Aortic smooth muscle cell (primary cell): ENCODE data around the gene SELENBP1. TPM values are rescaled to one million over a fixed set of nuclear protein-coding genes. Genes with fewer than 3 reads are reported as not detected.

Source experiments
- total RNA-seq: library from RNA; depleted of rRNA; stranded (reverse); fragments of >200 nt; gene quantifications from 2 replicates; pipeline ENCODE4 v1.2.3, GENCODE V29; 2014

Gene SELENBP1
- total RNA-seq, result 124 and 125 TPM in 2 replicates

GRCh38 chr1:151372058-151372934 is at the start of gene SELENBP1:
SELENBP1 (minus strand) TSS chr1:151372705; CDS start chr1:151372641, 64 bp downstream.

GRCh38 chr1:151399324-151400171 is 27.0 kb upstream of the SELENBP1 start, which contains the start of gene PSMB4:
PSMB4 (plus strand) TSS chr1:151399573; CDS start chr1:151399588, 15 bp downstream.

GRCh38 chr1:151346769-151347522 is 25.6 kb downstream of the SELENBP1 start, which contains the start of gene RFX5:
RFX5 (minus strand) TSS chr1:151347252; CDS start chr1:151346320, 932 bp downstream.

GRCh38 chr1:151327223-151327902 is 45.1 kb downstream of the SELENBP1 start, which contains the start of gene PI4KB:
PI4KB (minus strand) TSS chr1:151327416; CDS start chr1:151316481, 10,935 bp downstream.

Other genes with a start within 250 kb of the SELENBP1 start
- 0.53 and 1.1 TPM in 2 replicates for gene SEMA6C, start 226.1 kb downstream of the SELENBP1 start, total RNA-seq
- not detected in 2 replicates for gene TNFAIP8L2, start 216.1 kb downstream of the SELENBP1 start, total RNA-seq
- gene LYSMD1, start 206.8 kb downstream of the SELENBP1 start, total RNA-seq, result 5.8 and 6.9 TPM in 2 replicates
- gene SCNM1, start 206.6 kb downstream of the SELENBP1 start, total RNA-seq, result 33.3 and 33.8 TPM in 2 replicates
- gene TMOD4, start 196.7 kb downstream of the SELENBP1 start, total RNA-seq, result 0.56 TPM in 1 of 2 replicates, not detected in the other
- 44.5 and 44.6 TPM in 2 replicates for gene VPS72, start 182.5 kb downstream of the SELENBP1 start, total RNA-seq
- 46.6 and 52.7 TPM in 2 replicates for gene PIP5K1A, start 174.2 kb downstream of the SELENBP1 start, total RNA-seq
- 243 and 269 TPM in 2 replicates for gene PSMD4, start 118.0 kb downstream of the SELENBP1 start, total RNA-seq
- gene ZNF687, start 90.4 kb downstream of the SELENBP1 start, total RNA-seq, result 9.0 TPM in 2 replicates
- gene PI4KB, start 45.3 kb downstream of the SELENBP1 start, total RNA-seq, result 35.9 and 39.4 TPM in 2 replicates
- 38.2 and 38.4 TPM in 2 replicates for gene RFX5, start 25.5 kb downstream of the SELENBP1 start, total RNA-seq
- 368 and 392 TPM in 2 replicates for gene PSMB4, start 26.9 kb upstream of the SELENBP1 start, total RNA-seq
- 12.0 and 22.3 TPM in 2 replicates for gene POGZ, start 86.8 kb upstream of the SELENBP1 start, total RNA-seq
- under 0.01 and 0.06 TPM in 2 replicates for gene CGN, start 138.7 kb upstream of the SELENBP1 start, total RNA-seq
- 3.0 and 4.1 TPM in 2 replicates for gene TUFT1, start 167.6 kb upstream of the SELENBP1 start, total RNA-seq
- 22.5 and 23.3 TPM in 2 replicates for gene SNX27, start 239.3 kb upstream of the SELENBP1 start, total RNA-seq